Peyer's patch (tissue), 4 donors: ENCODE results near the gene STX1B.

Experiments used
- POLR2A ChIP-seq, 2 donors: fragments of 450-650 bp; IDR thresholded peaks; one replicate each; pipeline ENCODE4 v1.5.1; 2017; ENCODE audit warnings: antibody characterized with exemption in 2 of 2, mild to moderate bottlenecking in 2 of 2, moderate library complexity in 2 of 2
- TF ChIP-seq, protein P1 (sequence below), 6 experiments: fragments of 450-650 bp in 4 of 6; fragments of 200-600 bp in 2 of 6; sonication (generic) in 1 of 6; IDR thresholded peaks; one replicate each; pipeline ENCODE4 v1.5.1; 2017 to 2019; ENCODE audit warnings: antibody characterized with exemption in 6 of 6, mild to moderate bottlenecking in 3 of 6, moderate library complexity in 1 of 6

DNA sequence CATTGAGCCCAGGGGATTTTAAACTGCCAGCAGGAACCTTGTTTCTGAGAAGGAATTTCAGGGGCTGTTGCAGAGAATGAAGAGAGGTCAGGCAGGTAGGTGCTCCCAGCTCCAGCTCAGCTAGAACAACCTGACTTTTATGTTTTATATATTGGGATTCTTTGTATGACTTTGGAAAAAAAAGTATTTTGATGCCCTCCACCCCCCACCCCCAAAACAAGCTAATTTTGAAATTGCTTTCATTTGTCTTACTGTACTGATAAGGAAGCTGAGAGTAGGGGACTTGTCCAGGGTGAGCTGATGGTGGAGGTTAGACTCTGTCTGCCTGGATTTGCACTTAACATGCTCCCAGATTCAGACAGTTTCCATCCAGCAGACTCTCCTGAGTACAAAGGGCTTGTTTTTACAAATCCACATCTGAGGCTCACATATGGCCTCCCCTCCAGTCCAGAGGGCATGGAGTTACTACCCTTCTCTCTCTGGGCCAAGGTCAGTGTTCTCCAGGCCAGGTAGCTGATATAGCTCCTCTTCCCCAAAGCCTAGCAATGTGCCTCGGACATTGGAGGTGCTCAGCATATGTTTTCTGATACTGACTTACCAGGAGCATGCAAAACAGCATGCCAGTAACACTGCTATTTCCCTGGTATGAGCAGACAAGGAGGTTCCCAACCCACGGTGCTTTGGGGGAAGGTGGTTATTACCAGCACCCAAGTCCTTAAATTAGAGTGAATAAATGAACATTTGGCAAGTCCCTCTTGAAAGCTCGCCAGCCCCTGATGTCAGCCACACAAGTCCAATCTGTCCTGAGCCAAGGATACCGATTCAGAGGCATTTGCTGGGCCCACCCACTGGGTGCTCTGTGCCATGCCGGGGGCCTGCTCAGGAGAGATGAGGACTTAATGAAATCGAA, 11.3 kb downstream of the STX1B start:
- TF ChIP-seq, protein P1, sequence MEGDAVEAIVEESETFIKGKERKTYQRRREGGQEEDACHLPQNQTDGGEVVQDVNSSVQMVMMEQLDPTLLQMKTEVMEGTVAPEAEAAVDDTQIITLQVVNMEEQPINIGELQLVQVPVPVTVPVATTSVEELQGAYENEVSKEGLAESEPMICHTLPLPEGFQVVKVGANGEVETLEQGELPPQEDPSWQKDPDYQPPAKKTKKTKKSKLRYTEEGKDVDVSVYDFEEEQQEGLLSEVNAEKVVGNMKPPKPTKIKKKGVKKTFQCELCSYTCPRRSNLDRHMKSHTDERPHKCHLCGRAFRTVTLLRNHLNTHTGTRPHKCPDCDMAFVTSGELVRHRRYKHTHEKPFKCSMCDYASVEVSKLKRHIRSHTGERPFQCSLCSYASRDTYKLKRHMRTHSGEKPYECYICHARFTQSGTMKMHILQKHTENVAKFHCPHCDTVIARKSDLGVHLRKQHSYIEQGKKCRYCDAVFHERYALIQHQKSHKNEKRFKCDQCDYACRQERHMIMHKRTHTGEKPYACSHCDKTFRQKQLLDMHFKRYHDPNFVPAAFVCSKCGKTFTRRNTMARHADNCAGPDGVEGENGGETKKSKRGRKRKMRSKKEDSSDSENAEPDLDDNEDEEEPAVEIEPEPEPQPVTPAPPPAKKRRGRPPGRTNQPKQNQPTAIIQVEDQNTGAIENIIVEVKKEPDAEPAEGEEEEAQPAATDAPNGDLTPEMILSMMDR (IDR thresholded peaks at IDR 0.05): no peak
- no peak for TF ChIP-seq POLR2A (IDR thresholded peaks at IDR 0.05)
